IMR-90 (cell line): Measurements from ENCODE around the gene TFIP11. TPM values are rescaled to one million over a fixed set of nuclear protein-coding genes. Genes with fewer than 3 reads are reported as not detected.

Experiments
- ATAC-seq: fragments of 200-7000 bp; cut with Tn5 transposase; 2 replicates; pipeline ENCODE4 v1.9.1; 2020; ENCODE audit warnings: low read depth, mild to moderate bottlenecking, moderate library complexity
- BruUV-seq: library from RNA; stranded (reverse); fragments of 400-500 nt; replicated peaks from 2 replicates; lab custom pipeline; 2021; lab: Mats Ljungman, UMichigan
- CTCF ChIA-PET: fragments of 300-600 bp; formaldehyde crosslinking; extraction: SDS; loops from one replicate; lab custom pipeline; 2021; ENCODE audit warnings: antibody characterized with exemption; lab: Yijun Ruan, JAX
- POLR2A ChIA-PET: fragments of 300-600 bp; sonication (Branson Sonifier 250); formaldehyde crosslinking; loops from one replicate; lab custom pipeline; 2022; ENCODE audit warnings: antibody characterized with exemption; ENCODE audit not compliant: unreplicated experiment; lab: Charles Lee
- DNase-seq: peaks from one replicate; pipeline ENCODE4 v3.0.0; 2013
- H2AFZ ChIP-seq: replicated peaks from 2 replicates; pipeline ENCODE3; 2013; ENCODE audit warnings: low read length, mild to moderate bottlenecking; ENCODE audit not compliant: poor library complexity
- H2AK5ac ChIP-seq: 2 replicates; pipeline ENCODE4 v1.6.1; 2013; ENCODE audit warnings: low read depth, low read length, inconsistent platforms
- H2AK9ac ChIP-seq: replicated peaks from 2 replicates; pipeline ENCODE3; 2013; ENCODE audit warnings: mild to moderate bottlenecking, low read depth, low read length, moderate library complexity; ENCODE audit not compliant: poor library complexity
- H2BK120ac ChIP-seq: 2 replicates; pipeline ENCODE4 v1.6.1; 2013; ENCODE audit warnings: low read depth, low read length, inconsistent platforms
- H2BK15ac ChIP-seq: 3 replicates; pipeline ENCODE4 v1.6.1; 2013; ENCODE audit warnings: low read depth, low read length, inconsistent platforms
- H2BK20ac ChIP-seq: 2 replicates; pipeline ENCODE4 v1.6.1; 2013; ENCODE audit warnings: low read depth, mild to moderate bottlenecking, inconsistent platforms, low read length, moderate library complexity
- H2BK5ac ChIP-seq: 2 replicates; pipeline ENCODE4 v1.6.1; 2013; ENCODE audit warnings: mild to moderate bottlenecking, low read depth, low read length, inconsistent platforms; ENCODE audit not compliant: poor library complexity, severe bottlenecking
- H3K14ac ChIP-seq: replicated peaks from 2 replicates; pipeline ENCODE4 v1.6.1; 2013; ENCODE audit warnings: low read depth, low read length, inconsistent platforms
- H3K18ac ChIP-seq: 2 replicates; pipeline ENCODE4 v1.6.1; 2013; ENCODE audit warnings: low read depth, low read length, control low read depth
- H3K23ac ChIP-seq: 2 replicates; pipeline ENCODE4 v1.6.1; 2013; ENCODE audit warnings: low read depth, low read length, inconsistent platforms
- H3K27ac ChIP-seq: 2 replicates; pipeline ENCODE4 v1.5.1; 2013; ENCODE audit warnings: mild to moderate bottlenecking, control low read depth, low read length; ENCODE audit not compliant: insufficient read depth
- H3K27me3 ChIP-seq: 2 replicates; pipeline ENCODE4 v1.6.1; 2013; ENCODE audit warnings: low read length; ENCODE audit not compliant: control insufficient read depth, insufficient read depth
- H3K36me3 ChIP-seq: 2 replicates; pipeline ENCODE4 v1.6.1; 2013; ENCODE audit warnings: low read length, mixed read lengths; ENCODE audit not compliant: control insufficient read depth, insufficient read depth
- H3K4ac ChIP-seq: 2 replicates; pipeline ENCODE4 v1.6.1; 2013; ENCODE audit warnings: low read depth, low read length, inconsistent platforms
- H3K4me1 ChIP-seq: 2 replicates; pipeline ENCODE4 v1.6.1; 2013; ENCODE audit warnings: low read length, mixed read lengths; ENCODE audit not compliant: control insufficient read depth, insufficient read depth
- H3K4me2 ChIP-seq: 2 replicates; pipeline ENCODE4 v1.6.1; 2013; ENCODE audit warnings: low read depth, mild to moderate bottlenecking, control low read depth, low read length, moderate library complexity
- H3K4me3 ChIP-seq: 2 replicates; pipeline ENCODE4 v1.5.1; 2013; ENCODE audit warnings: low read depth, mild to moderate bottlenecking, control low read depth, low read length, moderate library complexity; ENCODE audit not compliant: insufficient read depth
- H3K56ac ChIP-seq: 2 replicates; pipeline ENCODE4 v1.6.1; 2013; ENCODE audit warnings: low read length, inconsistent platforms; ENCODE audit not compliant: insufficient read depth; ENCODE audit errors: extremely low read depth
- H3K79me1 ChIP-seq, 2 experiments: 2 replicates each; pipeline ENCODE4 v1.6.1; 2013; ENCODE audit warnings: low read length in 2 of 2, inconsistent platforms in 1 of 2, low read depth in 1 of 2
- H3K9ac ChIP-seq: 2 replicates; pipeline ENCODE4 v1.6.1; 2013; ENCODE audit warnings: low read depth, low read length, control low read depth
- H3K9me1 ChIP-seq: 2 replicates; pipeline ENCODE4 v1.6.1; 2013; ENCODE audit warnings: low read length, inconsistent platforms; ENCODE audit not compliant: insufficient read depth
- H3K9me3 ChIP-seq: 2 replicates; pipeline ENCODE4 v1.6.1; 2013; ENCODE audit warnings: low read length; ENCODE audit not compliant: control insufficient read depth, insufficient read depth
- H4K20me1 ChIP-seq: 2 replicates; pipeline ENCODE4 v1.6.1; 2013; ENCODE audit warnings: low read length, inconsistent platforms; ENCODE audit not compliant: insufficient read depth
- H4K5ac ChIP-seq: 2 replicates; pipeline ENCODE4 v1.6.1; 2013; ENCODE audit warnings: mild to moderate bottlenecking, low read depth, low read length, control low read depth
- H4K8ac ChIP-seq, 2 experiments: 2 replicates each; pipeline ENCODE4 v1.6.1; 2013; ENCODE audit warnings: low read depth in 2 of 2, low read length in 2 of 2, control low read depth in 1 of 2, inconsistent platforms in 1 of 2
- H4K91ac ChIP-seq: 2 replicates; pipeline ENCODE4 v1.6.1; 2013; ENCODE audit warnings: low read depth, low read length, inconsistent platforms; ENCODE audit not compliant: insufficient read depth
- BHLHE40 ChIP-seq: fragments of 150-350 bp; IDR thresholded peaks from 2 replicates; pipeline ENCODE4 v1.6.1; 2016; ENCODE audit warnings: mild to moderate bottlenecking, low read depth, low read length
- CEBPB ChIP-seq: IDR thresholded peaks from 2 replicates; pipeline ENCODE4 v1.6.1; 2012; ENCODE audit warnings: low read depth, low read length, improper control_type of control experiment
- CHD1 ChIP-seq: IDR thresholded peaks from 2 replicates; pipeline ENCODE4 v1.6.1; 2012; ENCODE audit warnings: low read depth, low read length, improper control_type of control experiment
- FOS ChIP-seq: fragments of 150-350 bp; IDR thresholded peaks from 2 replicates; pipeline ENCODE4 v1.6.1; 2016; ENCODE audit warnings: low read depth, low read length
- MAFK ChIP-seq: IDR thresholded peaks from 2 replicates; pipeline ENCODE4 v1.6.1; 2012; ENCODE audit warnings: low read depth, low read length, improper control_type of control experiment
- MAZ ChIP-seq: IDR thresholded peaks from 2 replicates; pipeline ENCODE4 v1.6.1; 2012; ENCODE audit warnings: low read depth, mild to moderate bottlenecking, low read length, improper control_type of control experiment, moderate library complexity, borderline replicate concordance
- NFE2L2 ChIP-seq: fragments of 150-350 bp; IDR thresholded peaks from 2 replicates; pipeline ENCODE4 v1.6.1; 2016; ENCODE audit warnings: low read depth, mild to moderate bottlenecking, low read length
- POLR2A ChIP-seq: IDR thresholded peaks from 2 replicates; pipeline ENCODE4 v1.6.1; 2012; ENCODE audit warnings: mild to moderate bottlenecking, low read depth, low read length
- RFX5 ChIP-seq: IDR thresholded peaks from 2 replicates; pipeline ENCODE4 v1.8.0; 2012; ENCODE audit warnings: low read depth, mild to moderate bottlenecking, low read length, moderate library complexity
- WGBS, 2 experiments: methylation state at CpG; one replicate each; pipeline versions ENCODE4 v1.1.5 to v1.1.7; 2013; ENCODE audit warnings: missing lambda C conversion rate in 2 of 2; ENCODE audit not compliant: insufficient read length in 1 of 2; ENCODE audit errors: extremely low coverage in 2 of 2; 5-methylcytosine and 5-hydroxymethylcytosine counted together
- dilution Hi-C: fragments of 300-500 bp; cut with HindIII; formaldehyde crosslinking; loops from one replicate; pipeline ENCODE4 v1.14.3; 2018; ENCODE audit warnings: low sequenced_read_pairs; ENCODE audit not compliant: unreplicated experiment
- in situ Hi-C: fragments of 300-500 bp; cut with MboI; formaldehyde crosslinking; loops from 3 replicates; pipeline ENCODE4 v1.14.3; 2019; ENCODE audit warnings: low sequenced_read_pairs, inconsistent platforms, mixed read lengths
- intact Hi-C: fragments of 100-400 bp; cut with micrococcal nuclease; formaldehyde crosslinking; loops from 2 replicates; pipeline ENCODE4 v1.10.0; 2022
- polyA plus RNA-seq, 3 experiments: library from polyadenylated mRNA; depleted of rRNA; stranded (reverse); fragments of >200 nt; gene quantifications; 2 replicates each; pipeline ENCODE4 v1.2.3, GENCODE V29; 2012; ENCODE audit warnings: low replicate concordance in 1 of 3
- total RNA-seq: library from RNA; depleted of rRNA; stranded (reverse); fragments of >200 nt; gene quantifications from 2 replicates; pipeline ENCODE4 v1.2.3, GENCODE V29; 2012
- TF ChIP-seq, protein P1 (sequence below): conservative IDR thresholded peaks from 2 replicates; pipeline ENCODE4 v1.5.1; 2012; ENCODE audit warnings: mild to moderate bottlenecking, low read depth, low read length, improper control_type of control experiment
- TF ChIP-seq, protein P2 (sequence below): fragments of 150-350 bp; IDR thresholded peaks from 2 replicates; pipeline ENCODE4 v1.6.1; 2016; ENCODE audit warnings: low read depth, mild to moderate bottlenecking, low read length, moderate library complexity, borderline replicate concordance
- TF ChIP-seq, protein P3 (sequence below): fragments of 150-350 bp; IDR thresholded peaks from 2 replicates; pipeline ENCODE4 v1.6.1; 2017; ENCODE audit warnings: mild to moderate bottlenecking, antibody characterized with exemption, low read length, low read depth

The TFIP11 gene
- total and polyA plus RNA-seq, 2 of the 4 experiments (the other 2 are of a cell fraction): 22.5 to 43.2 TPM

DNA sequence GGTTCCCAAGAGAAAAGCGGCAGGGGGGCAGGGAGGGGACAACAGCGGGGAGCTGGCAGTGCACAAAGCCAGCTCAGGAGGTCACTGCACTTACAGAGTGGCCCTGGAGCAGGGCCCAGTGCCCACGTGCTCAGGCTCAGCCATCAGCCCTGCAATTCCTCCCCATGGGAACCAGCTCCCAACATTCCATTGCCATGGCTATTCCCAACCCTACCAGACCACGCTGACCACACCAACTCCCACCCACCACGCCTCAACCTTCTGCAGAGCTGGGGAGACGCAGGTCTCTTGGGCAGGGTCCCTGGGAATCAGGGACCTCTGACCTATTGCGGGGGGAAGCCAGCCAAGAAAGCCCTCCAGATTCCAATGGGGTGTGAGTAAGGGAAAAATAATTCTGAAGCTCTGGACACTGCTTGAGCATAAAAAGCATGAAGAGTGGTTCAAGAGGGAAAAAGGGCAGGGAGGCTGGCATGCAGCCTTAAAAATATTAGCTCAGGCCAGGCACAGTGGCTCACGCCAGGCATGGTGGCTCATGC, 38.3 kb upstream of the TFIP11 start (continued):
- TF ChIP-seq NFE2L2 (no peak), FOS (peak; percentile 20; the same call in 1 of the 2 replicates)

DNA sequence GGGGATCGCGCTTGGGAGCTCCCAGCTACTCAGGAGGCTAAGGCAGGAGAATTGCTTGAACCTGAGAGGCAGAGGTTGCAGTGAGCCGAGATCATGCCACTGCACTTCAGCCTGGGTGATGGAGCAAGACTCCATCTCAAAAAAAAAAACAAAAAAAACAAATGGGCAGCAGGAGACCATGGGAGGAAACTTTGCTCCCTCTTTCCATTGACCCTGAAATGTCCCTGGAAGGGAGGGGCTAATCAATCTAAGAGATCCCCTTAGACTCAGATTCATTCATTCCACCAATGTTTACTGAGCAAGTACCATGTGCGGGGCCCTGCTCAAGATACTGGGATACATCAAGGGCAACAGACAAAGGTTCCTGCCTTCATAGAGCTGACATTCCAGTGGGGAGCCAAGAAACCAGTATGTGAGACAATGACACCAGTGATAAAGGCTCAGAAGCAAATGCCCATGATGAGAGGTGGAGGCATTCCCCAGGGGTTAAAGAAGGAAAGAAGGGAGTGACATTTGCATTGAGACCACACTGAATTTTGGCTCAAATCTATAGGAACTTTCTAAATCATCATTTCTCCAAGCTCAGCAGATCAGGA, 37.7 kb upstream of the TFIP11 start:
- no peak overlapping the region for H3K4me3 ChIP-seq
- H3K9me1 ChIP-seq: peaks cover 35% of the 10 kb centered on the region
- H4K20me1 ChIP-seq: no peaks in the 10 kb centered on the region
- ChIA-PET CTCF (no interaction called here), POLR2A (no interaction called here)
- peak overlapping the region; percentile 91 for H2BK120ac ChIP-seq
- H4K8ac ChIP-seq: peak overlapping the region; percentile 34 to 92; a peak in 3 of 4 replicates
- dilution Hi-C loops (no loop called here), intact Hi-C loops (loop anchor here (1.0 kb wide), 1 partner anchor 19 kb away; no protein-coding TSS in a partner anchor), in situ Hi-C loops (no loop called here)
- peak overlapping the region; percentile 87; the same call in 2 of the 3 replicates for H2BK15ac ChIP-seq
- H2AFZ ChIP-seq: peak overlapping the region; percentile 33
- H3K23ac ChIP-seq: peak overlapping the region; percentile 77
- H3K4ac ChIP-seq: peak overlapping the region; percentile 97
- H3K79me1 ChIP-seq: peaks cover 45 to 78% of the 10 kb centered on the region in 2 experiments
- H2BK5ac ChIP-seq: peak overlapping the region; percentile 88
- H3K9ac ChIP-seq: no peak overlapping the region
- H2AK5ac ChIP-seq: peak overlapping the region; percentile 77
- peak overlapping the region; percentile 67; the same call in 1 of the 2 replicates for H3K56ac ChIP-seq
- H3K36me3 ChIP-seq: no peaks in the 10 kb centered on the region; the same call in 1 of the 2 replicates
- DNase-seq (no peak), ATAC-seq (peak; percentile 3; the same call in 1 of the 2 replicates)
- peak overlapping the region; percentile 82 for H2BK20ac ChIP-seq
- peak overlapping the region; percentile 22; the same call in 1 of the 2 replicates for H3K18ac ChIP-seq
- H4K91ac ChIP-seq: peak overlapping the region; percentile 98
- H3K4me1 ChIP-seq: peaks cover 23% of the 10 kb centered on the region
- BruUV-seq: no TSS peak
- H2AK9ac ChIP-seq: peak overlapping the region; percentile 84
- no peak overlapping the region for H4K5ac ChIP-seq
- WGBS, 2 experiments: no CpG with 5 or more reads among the region's 4 CpGs
- peak overlapping the region; percentile 23 for H3K27ac ChIP-seq
- no peaks in the 10 kb centered on the region for H3K9me3 ChIP-seq
- H3K4me2 ChIP-seq: no peak overlapping the region
- H3K27me3 ChIP-seq: no peaks in the 10 kb centered on the region
- peak overlapping the region; percentile 74 for H3K14ac ChIP-seq
- TF ChIP-seq NFE2L2 (no peak), CHD1 (no peak), CEBPB (no peak), POLR2A (no peak), RFX5 (no peak), FOS (no peak), MAFK (no peak), MAZ (no peak), BHLHE40 (no peak)
- TF ChIP-seq, protein P1, sequence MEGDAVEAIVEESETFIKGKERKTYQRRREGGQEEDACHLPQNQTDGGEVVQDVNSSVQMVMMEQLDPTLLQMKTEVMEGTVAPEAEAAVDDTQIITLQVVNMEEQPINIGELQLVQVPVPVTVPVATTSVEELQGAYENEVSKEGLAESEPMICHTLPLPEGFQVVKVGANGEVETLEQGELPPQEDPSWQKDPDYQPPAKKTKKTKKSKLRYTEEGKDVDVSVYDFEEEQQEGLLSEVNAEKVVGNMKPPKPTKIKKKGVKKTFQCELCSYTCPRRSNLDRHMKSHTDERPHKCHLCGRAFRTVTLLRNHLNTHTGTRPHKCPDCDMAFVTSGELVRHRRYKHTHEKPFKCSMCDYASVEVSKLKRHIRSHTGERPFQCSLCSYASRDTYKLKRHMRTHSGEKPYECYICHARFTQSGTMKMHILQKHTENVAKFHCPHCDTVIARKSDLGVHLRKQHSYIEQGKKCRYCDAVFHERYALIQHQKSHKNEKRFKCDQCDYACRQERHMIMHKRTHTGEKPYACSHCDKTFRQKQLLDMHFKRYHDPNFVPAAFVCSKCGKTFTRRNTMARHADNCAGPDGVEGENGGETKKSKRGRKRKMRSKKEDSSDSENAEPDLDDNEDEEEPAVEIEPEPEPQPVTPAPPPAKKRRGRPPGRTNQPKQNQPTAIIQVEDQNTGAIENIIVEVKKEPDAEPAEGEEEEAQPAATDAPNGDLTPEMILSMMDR: no peak
- TF ChIP-seq, protein P2, sequence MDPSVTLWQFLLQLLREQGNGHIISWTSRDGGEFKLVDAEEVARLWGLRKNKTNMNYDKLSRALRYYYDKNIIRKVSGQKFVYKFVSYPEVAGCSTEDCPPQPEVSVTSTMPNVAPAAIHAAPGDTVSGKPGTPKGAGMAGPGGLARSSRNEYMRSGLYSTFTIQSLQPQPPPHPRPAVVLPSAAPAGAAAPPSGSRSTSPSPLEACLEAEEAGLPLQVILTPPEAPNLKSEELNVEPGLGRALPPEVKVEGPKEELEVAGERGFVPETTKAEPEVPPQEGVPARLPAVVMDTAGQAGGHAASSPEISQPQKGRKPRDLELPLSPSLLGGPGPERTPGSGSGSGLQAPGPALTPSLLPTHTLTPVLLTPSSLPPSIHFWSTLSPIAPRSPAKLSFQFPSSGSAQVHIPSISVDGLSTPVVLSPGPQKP: no peak
- TF ChIP-seq, protein P3, sequence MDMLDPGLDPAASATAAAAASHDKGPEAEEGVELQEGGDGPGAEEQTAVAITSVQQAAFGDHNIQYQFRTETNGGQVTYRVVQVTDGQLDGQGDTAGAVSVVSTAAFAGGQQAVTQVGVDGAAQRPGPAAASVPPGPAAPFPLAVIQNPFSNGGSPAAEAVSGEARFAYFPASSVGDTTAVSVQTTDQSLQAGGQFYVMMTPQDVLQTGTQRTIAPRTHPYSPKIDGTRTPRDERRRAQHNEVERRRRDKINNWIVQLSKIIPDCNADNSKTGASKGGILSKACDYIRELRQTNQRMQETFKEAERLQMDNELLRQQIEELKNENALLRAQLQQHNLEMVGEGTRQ: no peak
